HG02588 (cell line): ENCODE data around the gene GTF3A.
A peak's percentile ranks its signal among the peaks of the same experiment; 100 is the strongest.

Source experiments
- ATAC-seq: cut with Tn5 transposase; IDR thresholded peaks from one replicate; pipeline ENCODE4 v1.9.1; 2021; ENCODE audit warnings: mild to moderate bottlenecking, moderate library complexity; ENCODE audit not compliant: unreplicated experiment

Gene GTF3A

DNA sequence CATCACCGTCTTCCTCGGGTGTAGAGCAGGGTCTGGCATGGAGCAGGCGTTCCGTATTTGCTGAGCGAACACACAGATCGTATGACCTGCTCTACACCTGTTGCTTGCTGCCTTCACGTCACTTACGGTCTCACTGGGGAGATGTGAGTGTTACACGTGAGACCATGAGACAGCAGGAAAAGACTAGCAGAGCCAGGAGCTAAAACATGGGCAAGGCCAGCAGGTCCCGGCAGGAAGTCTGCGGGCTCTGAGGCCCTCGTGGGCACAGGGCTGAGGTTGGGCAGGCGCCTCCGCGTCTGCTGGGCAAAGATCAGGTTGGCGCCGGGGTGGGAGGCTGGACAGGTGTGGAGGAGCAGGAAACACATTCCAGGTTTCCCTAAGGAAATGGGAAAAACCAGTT lies 19.7 kb upstream of the GTF3A start:
- no peak for ATAC-seq

DNA sequence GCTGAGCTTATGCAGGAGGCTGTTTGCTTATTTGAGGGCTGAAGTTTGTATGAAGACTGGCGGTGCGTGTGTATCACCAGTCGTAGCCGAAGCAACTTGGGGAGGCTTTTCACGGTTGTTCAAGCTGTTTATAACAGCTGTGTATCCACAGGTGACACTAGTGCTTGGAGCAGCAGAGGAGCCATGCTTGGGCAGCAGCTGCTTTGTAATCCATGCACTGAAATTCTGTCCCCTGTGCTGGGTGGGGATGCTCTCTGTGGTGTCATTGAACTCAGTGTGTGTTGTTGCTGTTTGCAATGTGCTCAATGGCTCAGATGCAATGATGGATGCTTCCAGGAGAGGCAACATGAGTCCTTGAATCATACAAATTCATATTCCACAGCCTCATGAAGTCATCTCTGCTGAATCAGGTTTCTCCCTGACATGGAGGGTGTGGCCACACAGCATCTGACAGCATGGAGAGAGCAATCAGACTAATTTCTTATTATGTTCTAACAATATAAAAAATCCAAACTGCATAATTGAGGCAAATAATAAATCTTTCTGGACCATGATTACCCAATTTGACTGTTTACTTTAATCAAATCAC lies 18.8 kb upstream of the GTF3A start:
- no peak for ATAC-seq

DNA sequence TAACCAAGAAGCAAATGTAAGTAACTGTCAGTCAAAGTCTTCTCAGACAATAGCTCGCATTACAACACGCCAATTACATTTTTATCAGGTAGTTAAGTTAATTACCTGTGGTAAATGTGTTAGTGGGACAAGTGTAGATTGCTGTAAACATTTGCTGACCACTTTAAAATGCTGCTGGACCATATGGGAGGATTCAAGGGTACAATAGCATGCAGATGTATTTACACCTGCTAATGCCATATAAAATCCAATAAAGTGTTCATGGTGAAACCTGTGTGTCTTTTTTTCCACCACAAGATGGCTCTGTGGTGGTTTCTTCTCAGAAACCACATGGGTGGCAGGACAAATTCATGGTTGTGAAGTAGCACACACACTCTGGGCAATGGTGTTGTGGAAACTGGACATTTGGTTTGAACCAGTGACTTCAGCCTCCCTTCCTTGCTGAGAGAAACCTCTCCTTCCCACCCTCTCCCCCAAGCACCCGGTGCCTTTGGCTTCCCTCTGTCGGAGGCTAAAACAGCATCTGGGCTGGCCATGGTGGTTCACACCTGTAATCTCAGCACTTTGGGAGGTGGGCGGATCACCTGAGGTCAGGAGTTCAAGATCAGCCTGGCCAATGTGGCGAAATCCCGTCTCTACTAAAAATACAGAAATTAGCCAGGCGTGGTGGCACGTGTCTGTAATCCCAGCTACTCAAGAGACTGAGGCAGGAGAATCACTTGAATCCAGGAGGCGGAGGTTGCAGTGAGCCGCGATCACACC lies 18.1 kb upstream of the GTF3A start:
- no peak for ATAC-seq

DNA sequence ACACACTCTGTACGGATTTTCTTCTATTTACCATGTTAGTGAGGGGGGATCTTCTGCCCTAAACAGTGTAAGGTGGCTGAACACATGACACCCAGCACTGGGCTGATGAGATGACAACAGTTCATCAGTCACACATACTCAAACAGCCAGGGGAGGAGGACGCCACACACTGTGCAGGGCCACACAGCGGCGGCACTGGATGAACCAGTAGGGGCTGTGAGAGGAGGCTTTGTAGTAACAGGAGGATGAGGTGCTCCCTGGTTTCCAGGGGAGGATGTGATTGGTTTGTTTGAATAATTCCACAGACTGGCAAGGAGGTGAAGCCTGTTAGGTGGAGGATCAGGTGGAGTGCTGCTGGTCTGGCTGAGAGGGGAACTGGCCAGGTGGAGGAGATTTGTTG lies 16.3 kb upstream of the GTF3A start:
- no peak for ATAC-seq

DNA sequence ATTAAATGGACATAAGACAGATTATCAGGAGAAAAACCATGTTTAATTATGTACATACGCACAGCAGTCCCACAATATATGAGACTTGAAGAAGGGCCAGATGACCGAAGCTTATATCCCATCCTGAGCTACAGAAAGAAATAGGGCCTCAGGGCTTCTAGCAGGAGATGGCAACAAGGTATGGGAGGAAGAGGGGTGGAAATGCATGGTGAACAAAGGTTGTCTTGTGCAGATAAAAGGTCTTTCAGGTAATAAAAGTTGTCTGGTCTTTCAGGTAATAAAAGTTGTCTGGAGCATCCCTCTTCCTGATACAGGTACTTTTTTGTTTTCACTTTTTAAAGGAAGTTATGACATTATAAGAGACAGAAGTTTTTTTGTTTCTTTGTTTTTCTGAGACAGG lies 15.4 kb upstream of the GTF3A start:
- no peak for ATAC-seq

DNA sequence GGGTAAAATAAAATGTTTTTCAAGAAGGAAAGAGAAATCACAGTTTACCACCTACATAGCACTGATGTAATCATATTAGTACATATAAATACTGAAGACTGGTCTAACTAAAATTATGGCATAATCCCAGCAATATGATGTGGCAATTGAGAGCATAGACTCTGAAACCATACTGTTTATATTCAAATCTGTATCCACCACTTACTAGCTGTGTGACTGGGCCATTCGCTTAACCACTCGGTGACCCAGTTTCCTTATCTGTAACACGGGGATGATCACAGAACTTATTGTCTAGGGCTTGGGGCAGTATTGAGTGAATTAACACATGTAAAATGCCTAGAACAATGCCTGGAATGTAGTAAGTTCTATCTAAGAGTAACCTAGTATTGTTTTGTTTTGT lies 13.1 kb upstream of the GTF3A start:
- ATAC-seq, result no peak

DNA sequence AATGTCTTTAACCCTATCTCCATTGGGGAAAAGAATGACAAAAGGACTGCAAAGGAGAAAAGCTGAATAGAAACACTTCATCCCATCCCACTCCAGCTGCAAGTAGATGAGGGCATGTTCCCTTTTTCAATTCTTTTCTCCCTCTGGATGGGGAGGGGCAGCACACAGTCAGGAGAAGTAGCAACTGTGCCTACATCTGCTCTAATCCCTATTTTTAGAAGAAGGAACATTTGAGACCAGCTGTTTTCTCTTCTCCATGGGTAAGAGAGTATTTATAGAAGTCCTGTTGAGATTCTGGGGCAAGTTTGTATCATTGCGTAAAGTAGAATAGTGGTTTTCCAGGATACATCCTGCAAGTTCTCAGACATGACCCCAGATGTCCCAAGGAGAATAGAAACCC lies 9.3 kb upstream of the GTF3A start:
- ATAC-seq, result no peak

DNA sequence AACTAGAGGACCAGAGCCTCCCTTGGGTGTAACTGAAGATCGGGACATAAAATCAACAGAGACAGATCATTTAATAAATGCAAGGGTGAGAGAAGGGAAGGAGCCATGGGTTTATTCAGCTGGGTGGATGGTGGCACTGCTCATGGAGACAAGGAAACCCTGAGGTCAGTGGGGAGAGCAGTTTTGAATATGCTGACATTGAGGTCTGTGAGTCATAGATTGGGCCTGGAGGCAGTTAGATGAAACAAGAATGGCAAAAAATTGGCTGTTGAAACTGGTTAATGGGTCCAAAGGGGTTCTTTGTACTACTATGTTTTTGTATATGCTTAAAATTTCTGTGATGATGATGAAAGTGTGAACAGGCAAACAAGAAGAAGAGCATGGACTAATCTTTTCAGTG lies 5.1 kb upstream of the GTF3A start:
- ATAC-seq, result no peak

DNA sequence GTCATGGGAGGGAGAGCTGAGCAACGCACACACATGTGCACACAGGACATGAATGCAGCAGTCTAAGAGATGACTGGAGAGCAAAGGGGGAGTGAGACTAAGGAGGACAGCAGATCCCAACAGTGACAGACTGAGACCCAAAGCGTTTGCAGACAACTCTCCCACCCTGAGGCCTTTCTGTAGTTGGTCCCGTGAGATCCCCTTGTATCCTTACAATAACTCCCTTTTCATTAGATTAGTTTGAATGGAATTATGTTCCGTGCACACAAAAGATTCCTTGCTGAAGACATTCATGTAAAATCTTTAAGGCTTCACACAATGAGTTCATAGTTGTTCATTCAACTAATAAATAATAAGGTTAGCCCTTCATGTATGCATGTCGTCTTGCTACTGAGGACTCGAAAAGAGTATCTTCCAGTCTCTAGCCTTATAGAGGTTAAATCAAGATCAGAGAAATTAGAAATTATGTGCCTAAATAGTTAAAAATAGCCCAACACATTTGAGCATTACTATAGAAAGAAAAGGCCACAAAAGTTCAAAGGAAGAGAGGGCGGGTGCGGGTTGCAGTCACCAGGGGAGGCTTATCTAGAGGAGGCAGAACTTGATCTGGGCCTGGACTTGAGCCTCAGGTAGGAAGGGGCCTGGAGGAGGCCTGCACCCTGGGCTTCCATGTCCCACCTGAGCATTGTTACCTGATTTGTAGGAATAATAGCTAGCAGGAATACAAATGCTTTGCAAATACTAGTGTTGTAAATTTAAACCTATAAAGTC lies 3.1 kb upstream of the GTF3A start:
- no peak for ATAC-seq

DNA sequence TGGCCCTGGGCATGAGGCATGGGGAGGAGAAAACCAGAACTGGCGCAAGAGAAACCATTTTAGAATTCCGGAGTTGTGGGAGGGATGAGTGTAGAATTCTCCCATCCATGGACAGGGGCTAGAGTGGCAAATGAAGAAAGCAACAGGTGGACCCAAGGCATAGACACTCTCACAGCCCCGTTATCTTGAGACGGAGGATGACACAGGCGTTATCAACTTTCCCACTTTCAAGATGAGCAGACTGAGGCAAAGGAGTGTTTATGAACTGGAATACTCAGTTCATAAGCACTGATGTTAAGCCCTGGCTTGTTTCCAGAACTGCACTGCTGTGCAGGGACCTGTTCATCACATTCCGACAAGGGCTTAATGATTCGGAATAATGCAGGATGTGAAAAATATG lies 1.1 kb upstream of the GTF3A start:
- no peak for ATAC-seq

DNA sequence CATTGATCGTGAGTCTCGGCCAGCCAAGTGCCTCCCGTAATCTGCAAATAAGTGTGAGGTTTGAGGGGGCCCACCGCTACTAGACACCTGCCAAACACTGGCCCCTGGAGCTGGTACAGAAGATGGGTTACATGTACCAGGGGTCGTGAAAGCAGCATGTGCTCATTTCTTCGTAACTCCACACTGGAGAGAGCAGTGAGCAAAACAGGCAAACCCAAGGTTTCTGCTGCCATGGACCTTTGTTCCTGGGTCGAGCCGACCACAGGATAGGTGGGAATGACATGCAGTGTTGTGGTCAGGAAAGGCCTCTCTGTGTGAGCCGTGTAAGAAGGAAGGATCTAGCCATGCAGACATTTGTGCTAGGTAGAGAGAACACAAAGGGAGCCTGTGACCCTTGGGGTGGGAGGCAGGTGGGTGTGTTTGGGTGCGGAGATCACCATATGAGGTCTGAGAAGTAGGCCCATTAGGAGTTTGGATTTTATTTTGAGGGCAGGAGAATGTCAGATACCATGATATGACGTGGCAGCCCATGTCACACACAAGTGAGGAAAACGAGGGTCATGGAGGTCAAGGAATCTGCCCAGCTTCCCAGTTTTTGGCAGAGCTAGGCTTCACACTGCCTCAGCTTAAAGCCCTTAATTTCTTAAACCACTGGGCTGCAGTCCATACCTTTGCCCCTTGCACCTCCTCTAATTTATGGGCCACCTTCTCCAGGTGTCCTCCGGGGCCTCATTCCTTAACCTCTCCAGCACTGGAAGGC lies 919 bp downstream of the GTF3A start:
- ATAC-seq, result no peak

DNA sequence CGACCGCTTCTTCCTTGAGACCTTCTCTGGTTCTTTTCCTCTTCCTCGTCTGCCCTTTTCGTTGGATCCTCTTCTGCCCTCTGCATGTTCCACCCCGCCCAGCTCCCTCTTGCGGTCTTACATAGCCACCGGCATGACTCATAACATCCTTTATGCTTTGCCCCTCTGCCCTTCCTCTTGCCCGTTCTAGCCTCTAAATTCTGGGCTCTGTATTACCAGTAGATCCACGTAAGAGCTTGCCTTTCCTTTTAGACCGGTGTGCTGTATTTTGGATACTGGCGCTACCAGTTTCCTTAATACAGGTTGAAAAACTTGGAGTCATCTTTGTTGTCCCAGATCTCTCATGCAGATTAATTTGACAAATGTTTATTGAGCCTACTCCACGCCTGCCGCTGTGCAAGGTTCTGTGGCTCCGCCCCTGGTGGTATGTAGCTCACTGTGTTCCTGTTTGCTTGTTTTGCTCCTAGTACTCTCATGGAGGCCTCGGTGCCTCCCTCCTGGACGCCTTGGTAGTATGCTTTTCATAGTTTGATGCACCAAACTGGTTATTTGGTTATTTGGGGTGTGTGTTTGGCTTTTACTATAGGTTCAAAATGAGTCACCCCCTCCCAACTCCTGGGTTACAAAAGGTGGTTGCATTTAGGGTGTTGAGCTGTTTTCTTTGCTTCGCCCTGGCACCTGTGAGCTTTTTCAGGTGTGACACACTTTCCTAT lies 1.7 kb downstream of the GTF3A start:
- peak; percentile 60 for ATAC-seq

DNA sequence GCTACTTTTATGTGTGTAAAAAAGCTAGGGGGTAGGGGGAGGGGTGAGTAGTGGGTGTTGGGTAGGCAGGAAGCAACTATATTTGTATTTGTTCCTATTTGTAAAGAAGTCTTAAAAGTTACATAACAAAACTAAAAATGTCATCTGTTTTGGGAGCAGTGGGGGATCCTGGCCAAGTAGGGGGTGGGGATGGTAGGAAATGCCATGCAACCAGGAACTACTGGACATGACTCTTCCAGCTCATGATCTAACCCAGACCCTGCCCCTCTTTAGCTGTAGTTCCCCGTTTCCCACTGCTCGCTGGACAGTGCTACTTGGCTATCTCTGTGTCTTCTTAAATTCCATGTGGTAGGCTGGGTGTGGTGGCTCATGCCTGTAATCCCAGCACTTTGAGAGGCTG lies 3.2 kb downstream of the GTF3A start:
- no peak for ATAC-seq

DNA sequence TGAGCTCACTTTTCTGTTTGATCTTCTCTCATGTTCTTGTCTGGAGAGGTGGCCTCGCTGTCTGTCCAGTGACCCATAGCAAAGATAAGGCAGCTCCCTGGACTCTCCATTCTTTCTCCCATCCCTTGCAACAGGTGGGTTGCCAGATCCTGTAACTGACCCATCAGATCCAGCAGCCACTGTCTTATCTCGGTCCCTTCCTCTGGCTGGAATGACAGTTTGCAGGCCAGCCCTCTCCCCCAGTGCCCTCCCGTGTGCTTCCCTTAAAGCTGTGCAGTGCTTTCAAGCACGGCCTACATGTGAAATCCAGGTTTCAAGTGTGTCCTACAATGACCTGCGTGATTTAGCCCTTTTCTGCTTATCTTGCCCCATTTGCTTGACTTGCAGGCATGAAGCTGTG lies 3.7 kb downstream of the GTF3A start:
- ATAC-seq, result no peak

DNA sequence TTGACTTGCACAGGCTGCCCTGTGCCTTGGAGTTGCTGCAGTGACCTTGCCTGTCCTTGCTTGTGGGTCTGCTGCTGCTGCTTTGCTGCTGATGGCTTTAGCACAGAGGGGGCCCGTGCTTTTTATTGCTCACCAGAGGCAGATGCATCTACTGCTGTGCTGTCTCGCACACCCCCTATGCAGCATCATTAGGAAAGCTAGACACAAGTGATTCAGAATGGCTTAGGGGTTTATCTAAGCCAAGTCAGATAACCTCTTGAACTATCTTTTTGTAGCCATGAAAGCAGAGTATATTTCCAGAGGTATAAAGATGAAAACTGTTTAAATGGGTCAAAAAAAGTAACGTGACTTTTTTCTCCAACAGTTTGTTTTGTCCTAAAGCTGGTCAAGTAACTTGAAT lies 7.8 kb downstream of the GTF3A start:
- no peak for ATAC-seq

DNA sequence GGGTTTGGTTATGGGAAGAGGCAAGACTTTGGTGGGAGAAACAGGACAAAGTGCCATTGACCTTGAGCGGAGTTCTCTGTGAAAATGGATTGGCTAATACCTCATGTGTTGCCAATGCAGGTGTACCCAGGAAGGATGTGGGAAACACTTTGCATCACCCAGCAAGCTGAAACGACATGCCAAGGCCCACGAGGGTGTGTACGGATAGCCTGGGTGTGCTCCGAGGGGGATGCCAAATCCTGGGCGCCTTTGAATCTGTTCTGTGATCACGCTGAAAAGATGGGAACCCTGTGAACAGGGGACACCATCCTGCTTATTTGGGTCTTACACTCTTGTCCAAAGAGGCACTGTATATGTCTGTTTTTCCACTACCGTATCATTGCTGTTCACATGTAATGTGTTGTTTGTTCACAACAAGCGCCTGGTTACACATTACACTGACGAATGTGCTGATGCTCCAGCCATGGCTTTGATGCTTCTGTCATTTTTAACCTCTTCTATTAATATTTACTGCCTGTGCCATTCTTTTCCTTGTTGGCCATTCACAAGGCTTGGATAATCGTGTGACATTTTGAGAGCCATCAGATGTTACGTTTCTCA lies 8.3 kb downstream of the GTF3A start:
- ATAC-seq, result no peak

DNA sequence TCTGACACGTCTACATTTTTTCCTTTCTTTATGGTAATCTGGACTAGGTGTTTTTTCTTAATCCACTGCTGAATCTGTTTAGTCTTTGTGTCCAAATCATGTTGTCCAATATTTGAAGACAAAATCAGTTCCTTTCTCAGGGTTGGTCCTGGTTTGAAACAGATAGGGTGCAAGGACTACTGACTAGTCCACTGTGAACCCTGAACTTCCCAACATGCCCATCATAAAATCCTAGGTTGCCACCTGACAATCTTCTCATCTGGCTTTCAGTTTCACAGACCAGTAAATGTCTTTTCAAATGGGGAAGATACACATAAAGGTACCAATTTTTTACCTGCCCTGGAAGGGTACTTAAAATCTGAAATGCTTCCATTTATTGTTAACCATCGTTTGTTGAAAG lies 12.7 kb downstream of the GTF3A start:
- no peak for ATAC-seq

DNA sequence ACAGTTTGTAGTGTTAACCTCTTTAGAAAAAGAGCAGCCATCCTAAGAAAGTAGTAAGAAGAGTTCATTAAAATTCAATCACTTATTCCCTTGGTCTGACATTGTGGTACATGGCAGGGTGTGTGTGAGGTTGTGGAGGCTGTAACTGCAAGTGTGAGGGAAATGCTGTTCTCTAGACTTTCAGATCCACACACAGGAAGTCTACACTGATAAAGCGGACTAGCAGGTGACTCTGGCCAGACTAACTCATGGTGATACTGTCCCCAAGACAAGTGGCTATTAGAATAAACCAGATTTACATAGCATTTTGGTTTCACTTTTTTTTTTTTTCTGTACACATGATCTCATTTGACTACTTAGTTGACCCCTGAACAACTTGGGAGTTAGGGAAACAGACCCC lies 16.0 kb downstream of the GTF3A start:
- no peak for ATAC-seq

DNA sequence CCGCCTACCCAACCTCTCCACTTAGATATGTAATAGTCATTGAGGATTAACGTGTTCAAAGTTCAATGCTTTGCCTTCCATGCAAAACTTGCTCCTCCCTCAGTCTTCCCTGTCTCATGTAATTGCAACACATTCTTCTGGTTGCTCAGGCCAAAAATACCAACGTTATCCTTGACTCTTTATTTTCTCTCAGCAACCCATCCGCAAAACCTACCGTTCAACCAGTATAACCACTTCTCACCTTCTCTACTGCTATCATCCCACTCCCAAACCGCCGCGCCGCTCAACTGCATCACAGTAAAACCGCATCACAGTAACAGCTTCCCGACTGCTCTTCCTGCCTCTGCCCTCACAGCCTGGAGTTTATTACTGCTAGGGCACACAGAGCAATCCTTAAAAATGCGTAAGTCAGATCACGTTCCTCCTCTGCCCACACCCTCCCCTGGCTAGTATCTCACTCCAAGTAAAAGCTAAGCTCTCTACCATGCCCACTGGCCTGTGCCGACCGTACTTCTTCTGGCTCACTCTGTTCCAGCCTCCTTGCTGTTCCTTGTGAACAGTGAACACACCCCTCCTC lies 17.7 kb downstream of the GTF3A start:
- no peak for ATAC-seq

DNA sequence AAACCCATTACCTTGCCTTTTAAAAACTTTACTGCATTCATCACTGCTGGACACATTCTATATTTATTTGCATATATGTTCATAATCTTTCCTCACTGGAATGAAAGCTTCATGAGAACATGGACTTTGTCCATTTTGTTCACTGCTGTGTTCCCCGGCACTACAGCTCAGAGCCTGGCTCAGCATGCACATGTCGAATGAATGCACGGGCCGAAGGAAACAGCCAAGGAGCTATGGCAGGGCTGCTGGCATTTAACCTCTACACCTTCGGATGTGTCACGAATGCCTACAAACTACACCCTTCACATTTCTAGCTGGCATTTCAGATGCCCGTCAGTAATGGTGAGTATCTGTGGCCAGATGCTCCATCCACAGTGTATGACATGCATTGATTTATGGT lies 18.4 kb downstream of the GTF3A start:
- ATAC-seq, result no peak
